GM19467 (cell line): ENCODE results near the gene KMT5B.
"Not testable (repeated sequence)": the region's sequence is repeated elsewhere in the genome, so short reads cannot be mapped to it uniquely, and the experiment has no call there.

Source experiments
- ATAC-seq: cut with Tn5 transposase; IDR thresholded peaks from one replicate; pipeline ENCODE4 v1.9.1; 2021; ENCODE audit warnings: mild to moderate bottlenecking, moderate library complexity; ENCODE audit not compliant: unreplicated experiment

Gene KMT5B

GRCh38 chr11:68213135-68213515, at the start of gene KMT5B:
TSS of gene KMT5B (minus strand) at chr11:68213296. CDS start at chr11:68190076, 23,220 bp downstream.
- ATAC-seq, result no peak

DNA sequence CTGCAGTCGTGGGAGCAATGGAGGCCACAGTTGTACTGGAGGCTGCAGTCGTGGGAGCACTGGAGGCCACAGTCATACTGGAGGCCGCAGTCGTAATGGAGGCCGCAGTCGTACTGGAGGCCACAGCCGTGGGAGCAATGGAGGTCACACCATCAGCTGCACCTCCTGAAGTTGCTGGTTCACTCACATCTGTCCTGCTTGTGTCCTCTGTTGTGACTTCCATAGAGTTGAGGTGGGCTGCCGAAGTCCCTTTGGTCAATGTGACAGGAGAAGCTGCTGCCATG, 49.4 kb upstream of the KMT5B start:
- ATAC-seq, result no peak

GRCh38 chr11:68261749-68262543, 48.9 kb upstream of the KMT5B start:
- ATAC-seq, result no peak

- ATAC-seq, result no peak
Observed at GRCh38 chr11:68261006-68261405, 47.9 kb upstream of the KMT5B start.

- no peak for ATAC-seq
Observed at GRCh38 chr11:68260484-68260883, 47.4 kb upstream of the KMT5B start.

DNA sequence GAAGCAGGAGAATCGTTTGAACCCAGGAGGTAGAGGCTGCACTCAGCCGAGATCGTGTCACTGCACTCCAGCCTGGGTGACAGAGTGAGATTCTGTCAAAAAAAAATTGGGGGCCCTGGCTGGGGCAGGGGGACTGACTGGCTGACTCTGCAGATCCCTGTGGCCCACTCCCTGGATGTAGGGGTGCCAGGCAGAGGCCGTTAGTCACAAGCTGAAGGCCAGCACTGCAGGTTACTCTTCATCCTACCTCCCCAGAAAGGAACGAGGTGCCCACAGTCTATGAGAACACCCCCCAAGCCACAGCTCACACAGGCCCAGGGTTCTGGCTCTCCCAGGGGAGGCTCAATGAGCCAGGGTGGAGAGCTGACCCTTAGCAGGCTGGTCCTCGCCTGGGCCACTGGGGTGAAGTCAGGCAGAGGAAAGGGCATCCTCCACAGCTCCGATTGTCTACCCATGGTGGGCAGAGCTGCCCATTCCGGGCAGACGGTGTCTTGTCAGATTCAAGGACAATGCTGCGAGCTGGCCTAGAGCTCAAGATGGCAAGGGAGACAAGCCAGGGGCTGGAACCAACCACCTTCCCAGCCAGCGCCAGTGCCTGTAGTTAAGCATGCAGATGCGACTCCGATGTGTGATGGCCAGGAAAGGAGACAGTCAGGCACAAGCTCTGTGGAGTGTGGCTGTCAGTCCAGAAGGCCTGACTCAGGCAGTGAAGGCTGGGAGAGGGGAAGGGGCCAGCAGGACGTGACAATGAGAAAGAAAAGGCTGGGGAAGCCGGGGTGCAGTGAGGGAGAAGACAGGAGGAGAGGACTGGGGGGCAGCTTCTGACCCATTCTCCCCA, 46.2 kb upstream of the KMT5B start:
- ATAC-seq, result no peak

GRCh38 chr11:68258363-68258765, 45.3 kb upstream of the KMT5B start:
- ATAC-seq, result no peak

DNA sequence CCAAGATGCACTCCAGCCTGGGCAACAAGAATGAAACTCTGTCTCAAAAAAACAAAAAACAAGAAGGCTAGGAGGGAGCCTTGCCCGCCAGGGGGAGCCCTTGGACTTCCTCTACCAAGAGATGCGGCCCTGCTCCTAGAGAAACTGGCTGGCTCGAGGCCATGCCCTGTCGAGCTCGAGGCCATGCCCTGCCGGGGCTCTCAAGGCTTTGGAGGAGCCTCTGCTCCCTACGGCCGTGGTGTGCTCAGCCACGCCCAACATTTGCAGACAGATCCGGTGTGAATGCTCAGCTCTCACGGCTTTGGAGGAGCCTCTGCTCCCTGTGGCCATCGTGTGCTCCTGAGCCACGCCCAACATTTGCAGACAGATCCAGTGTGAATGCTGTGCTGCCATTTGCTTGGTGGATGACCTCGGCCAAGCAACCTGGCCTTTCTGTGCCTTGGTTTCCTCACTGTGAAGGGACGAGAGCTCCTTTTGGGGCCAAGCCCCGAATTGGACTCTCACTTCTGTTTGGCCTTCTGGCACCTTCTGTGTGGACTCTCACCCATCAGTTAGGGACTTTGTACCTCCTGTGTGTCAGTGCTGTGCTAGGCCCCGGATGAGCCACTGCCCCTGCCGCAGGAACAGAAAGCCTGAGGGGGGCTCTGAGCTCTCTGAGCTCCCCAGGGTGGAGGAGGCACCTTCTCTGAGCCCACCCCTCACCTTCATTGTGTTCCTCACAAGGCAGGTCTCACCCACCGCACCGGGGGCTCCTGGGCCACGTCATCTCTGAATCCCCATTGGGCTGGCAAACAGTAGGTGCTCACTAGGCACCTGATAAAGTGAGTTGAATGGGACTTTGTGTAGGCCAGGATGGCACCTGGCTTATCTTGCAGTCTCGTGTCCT, 44.6 kb upstream of the KMT5B start:
- no peak for ATAC-seq

DNA sequence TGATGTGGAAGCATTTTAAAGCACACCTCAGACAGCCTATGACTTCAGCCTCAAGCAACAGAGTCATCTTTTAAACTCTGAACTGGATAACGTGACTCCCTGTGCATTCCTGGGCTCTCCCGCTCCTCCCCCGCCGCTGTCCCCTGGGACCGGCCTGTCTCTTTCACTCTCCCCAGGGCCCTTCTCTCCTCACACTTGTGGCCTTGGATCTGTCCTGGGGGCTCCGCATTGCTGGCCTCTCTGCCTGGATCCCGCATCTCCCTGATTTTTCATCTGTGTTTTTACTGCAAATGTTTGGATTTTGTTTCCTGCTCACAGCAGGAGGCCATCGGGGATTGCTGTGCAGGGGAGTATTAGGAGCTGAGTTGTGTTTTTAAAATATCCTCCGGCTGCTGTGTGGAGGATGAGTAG, 43.2 kb upstream of the KMT5B start:
- ATAC-seq, result no peak

- no peak for ATAC-seq
Observed at GRCh38 chr11:68255526-68255925, 42.4 kb upstream of the KMT5B start.

GRCh38 chr11:68254421-68254820, 41.3 kb upstream of the KMT5B start:
- ATAC-seq, result no peak

GRCh38 chr11:68251765-68252164, 38.7 kb upstream of the KMT5B start:
- ATAC-seq, result no peak

GRCh38 chr11:68244912-68245311, 31.8 kb upstream of the KMT5B start:
- ATAC-seq, result not testable (repeated sequence)

- ATAC-seq, result not testable (repeated sequence)
Observed at GRCh38 chr11:68243847-68244246, 30.8 kb upstream of the KMT5B start.

DNA sequence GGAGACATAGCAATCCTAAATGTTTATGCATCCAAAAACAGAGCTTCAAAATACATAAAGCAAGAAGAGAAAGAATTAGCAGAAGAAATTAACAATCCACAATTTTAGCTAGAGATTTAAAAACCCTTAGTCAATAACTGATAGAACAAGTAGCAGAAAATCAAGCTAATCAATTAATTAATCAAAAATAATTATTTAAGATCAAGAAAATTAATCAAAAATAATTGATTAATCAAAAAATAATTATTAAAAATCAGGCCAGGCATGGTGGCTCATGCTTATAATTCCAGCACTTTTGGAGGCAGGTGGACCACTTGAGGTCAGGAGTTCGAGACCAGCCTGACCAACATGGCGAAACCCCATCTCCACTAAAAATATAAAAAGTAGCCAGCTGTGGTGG, 29.5 kb upstream of the KMT5B start:
- ATAC-seq, result no peak

DNA sequence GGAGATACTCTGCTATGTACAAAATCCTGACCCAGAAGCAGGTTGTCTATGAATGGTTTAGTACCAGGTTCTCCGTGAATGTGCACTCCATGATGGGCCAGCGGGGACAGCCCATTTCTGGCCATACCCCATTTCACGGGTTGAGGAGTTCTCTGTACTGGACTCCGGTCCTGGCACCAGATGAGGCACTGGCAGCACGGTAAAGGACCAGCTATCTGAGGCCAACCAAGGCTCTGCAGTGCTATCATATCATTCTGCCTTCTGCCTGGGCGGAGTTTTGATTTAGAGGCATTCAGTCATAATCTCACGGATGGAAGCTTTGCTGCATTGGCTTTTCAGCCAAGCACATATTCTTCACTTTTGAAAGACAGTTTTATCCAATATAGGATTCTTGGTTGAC, 18.5 kb upstream of the KMT5B start:
- ATAC-seq, result no peak

- ATAC-seq, result no peak
Observed at GRCh38 chr11:68229601-68230000, 16.5 kb upstream of the KMT5B start.

DNA sequence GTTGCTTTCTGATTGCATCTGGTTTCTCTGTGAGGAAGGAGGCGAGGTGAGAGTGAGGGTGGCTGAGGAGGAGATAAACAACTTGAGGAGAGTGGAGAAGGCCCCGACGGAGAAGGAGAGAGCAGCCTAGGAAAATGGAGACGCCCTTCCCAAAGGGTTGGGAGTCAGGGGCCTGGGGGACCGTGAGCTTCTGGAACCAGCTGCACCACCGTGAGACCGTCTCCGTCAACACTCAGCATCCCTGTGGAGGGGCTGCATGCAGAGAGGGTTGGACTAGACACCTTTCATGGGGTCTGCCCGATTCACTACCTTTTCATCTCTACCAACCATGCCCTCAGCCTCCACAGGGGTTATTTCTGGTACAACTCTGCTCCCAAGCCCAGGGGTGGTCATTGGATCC, 13.3 kb upstream of the KMT5B start:
- no peak for ATAC-seq

- no peak for ATAC-seq
Observed at GRCh38 chr11:68224606-68225005, 11.5 kb upstream of the KMT5B start.

DNA sequence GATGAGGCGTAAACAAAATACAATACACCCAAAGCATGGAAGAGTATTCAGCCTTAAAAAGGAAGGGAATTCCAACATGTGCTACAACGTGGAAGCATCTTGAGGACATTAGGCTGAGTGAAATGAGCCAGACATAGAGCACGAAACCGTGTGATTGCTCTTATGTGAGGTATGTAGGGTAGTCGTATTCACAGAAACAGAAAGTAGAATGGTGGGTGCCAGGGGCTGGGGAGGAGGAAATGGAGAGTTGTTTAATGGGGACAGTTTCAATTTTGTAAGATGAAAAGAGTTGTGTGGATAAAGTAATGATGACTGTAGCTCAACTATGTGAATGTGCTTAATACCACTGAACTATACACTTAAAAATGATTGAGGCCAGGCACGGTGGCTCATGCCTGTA, 10.2 kb upstream of the KMT5B start:
- no peak for ATAC-seq

DNA sequence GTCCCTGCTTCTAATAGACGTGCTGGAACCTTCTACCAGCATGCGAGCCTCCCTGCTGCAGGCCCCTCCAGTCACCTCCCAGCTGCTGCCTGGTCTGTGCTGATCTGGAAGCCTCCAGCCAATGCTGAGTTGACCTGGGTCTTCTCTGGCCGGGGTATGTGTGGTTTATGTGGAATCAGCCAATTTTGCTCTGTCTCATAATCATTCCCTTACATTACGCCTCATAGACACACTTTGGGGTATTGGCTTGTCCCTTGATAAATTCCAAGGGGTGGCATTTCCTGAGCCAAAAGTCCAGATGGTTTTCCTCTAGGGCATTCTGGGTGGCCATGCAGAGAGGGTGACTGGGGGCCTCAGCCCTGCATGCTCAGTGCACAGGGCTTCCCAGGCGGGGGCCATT, 8.3 kb upstream of the KMT5B start:
- ATAC-seq, result no peak
